ENCODE measurements around the gene SERGEF. TPM values are rescaled to one million over a fixed set of nuclear protein-coding genes. Genes with fewer than 3 reads are reported as not detected.

The SERGEF gene
- total RNA-seq, 1 donor from 2014 or later: 27.0 TPM

GRCh38 chr11:17777738-17778091 is 235.1 kb downstream of the SERGEF start:
- Histone ChIP-seq H3K36me3 (ENCODE audit: control insufficient read depth, insufficient read depth, low read length) (no peaks in the 10 kb centered on the region), H3K4me3 (ENCODE audit: low read depth, low read length) (no peak overlapping the region), H3K27me3 (ENCODE audit: control insufficient read depth, insufficient read depth, low read length) (no peaks in the 10 kb centered on the region)
- TF ChIP-seq CTCF (IDR thresholded peaks at IDR 0.05; ENCODE audit: insufficient read depth, low read length, poor library complexity, severe bottlenecking): no peak
- no peak for DNase-seq (ENCODE audit: low read depth)

GRCh38 chr11:17777086-17777737 is 235.6 kb downstream of the SERGEF start:
- Histone ChIP-seq H3K36me3 (ENCODE audit: control insufficient read depth, insufficient read depth, low read length) (no peaks in the 10 kb centered on the region), H3K27me3 (ENCODE audit: control insufficient read depth, insufficient read depth, low read length) (no peaks in the 10 kb centered on the region), H3K4me3 (ENCODE audit: low read depth, low read length) (no peak overlapping the region)
- TF ChIP-seq CTCF (IDR thresholded peaks at IDR 0.05; ENCODE audit: insufficient read depth, low read length, poor library complexity, severe bottlenecking): no peak
- no peak for DNase-seq (ENCODE audit: low read depth)

GRCh38 chr11:17776212-17776875 is 236.5 kb downstream of the SERGEF start:
- H3K27me3 ChIP-seq (ENCODE audit: control insufficient read depth, insufficient read depth, low read length): no peaks in the 10 kb centered on the region
- H3K36me3 ChIP-seq (ENCODE audit: control insufficient read depth, insufficient read depth, low read length): no peaks in the 10 kb centered on the region
- H3K4me3 ChIP-seq (ENCODE audit: low read depth, low read length): no peak overlapping the region
- no peak for TF ChIP-seq CTCF (IDR thresholded peaks at IDR 0.05; ENCODE audit: insufficient read depth, low read length, poor library complexity, severe bottlenecking)
- DNase-seq (ENCODE audit: low read depth): no peak

- Histone ChIP-seq H3K27me3 (ENCODE audit: control insufficient read depth, insufficient read depth, low read length) (no peaks in the 10 kb centered on the region), H3K36me3 (ENCODE audit: control insufficient read depth, insufficient read depth, low read length) (no peaks in the 10 kb centered on the region), H3K4me3 (ENCODE audit: low read depth, low read length) (no peak overlapping the region)
- no peak for TF ChIP-seq CTCF (IDR thresholded peaks at IDR 0.05; ENCODE audit: insufficient read depth, low read length, poor library complexity, severe bottlenecking)
- DNase-seq (ENCODE audit: low read depth): no peak
These were observed 237.2 kb downstream of the SERGEF start for GRCh38 chr11:17775507-17776211.

- DNase-seq (ENCODE audit: low read depth): no peak
- Histone ChIP-seq H3K36me3 (ENCODE audit: control insufficient read depth, insufficient read depth, low read length) (no peaks in the 10 kb centered on the region), H3K4me3 (ENCODE audit: low read depth, low read length) (no peak overlapping the region), H3K27me3 (ENCODE audit: control insufficient read depth, insufficient read depth, low read length) (no peaks in the 10 kb centered on the region)
- no peak for TF ChIP-seq CTCF (IDR thresholded peaks at IDR 0.05; ENCODE audit: insufficient read depth, low read length, poor library complexity, severe bottlenecking)
These were observed 237.9 kb downstream of the SERGEF start for GRCh38 chr11:17775035-17775348.
